IMR-90 (cell line): ENCODE results near the gene ATP2B2. TPM values are rescaled to one million over a fixed set of nuclear protein-coding genes. Genes with fewer than 3 reads are reported as not detected.

Source experiments
- ATAC-seq: fragments of 200-7000 bp; cut with Tn5 transposase; 2 replicates; pipeline ENCODE4 v1.9.1; 2020; ENCODE audit warnings: low read depth, mild to moderate bottlenecking, moderate library complexity
- BruUV-seq: library from RNA; stranded (reverse); fragments of 400-500 nt; replicated peaks from 2 replicates; lab custom pipeline; 2021; lab: Mats Ljungman, UMichigan
- CTCF ChIA-PET: fragments of 300-600 bp; formaldehyde crosslinking; extraction: SDS; loops from one replicate; lab custom pipeline; 2021; ENCODE audit warnings: antibody characterized with exemption; lab: Yijun Ruan, JAX
- POLR2A ChIA-PET: fragments of 300-600 bp; sonication (Branson Sonifier 250); formaldehyde crosslinking; loops from one replicate; lab custom pipeline; 2022; ENCODE audit warnings: antibody characterized with exemption; ENCODE audit not compliant: unreplicated experiment; lab: Charles Lee
- DNase-seq: peaks from one replicate; pipeline ENCODE4 v3.0.0; 2013
- H2AFZ ChIP-seq: replicated peaks from 2 replicates; pipeline ENCODE3; 2013; ENCODE audit warnings: low read length, mild to moderate bottlenecking; ENCODE audit not compliant: poor library complexity
- H2AK5ac ChIP-seq: 2 replicates; pipeline ENCODE4 v1.6.1; 2013; ENCODE audit warnings: low read depth, low read length, inconsistent platforms
- H2AK9ac ChIP-seq: replicated peaks from 2 replicates; pipeline ENCODE3; 2013; ENCODE audit warnings: mild to moderate bottlenecking, low read depth, low read length, moderate library complexity; ENCODE audit not compliant: poor library complexity
- H2BK120ac ChIP-seq: 2 replicates; pipeline ENCODE4 v1.6.1; 2013; ENCODE audit warnings: low read depth, low read length, inconsistent platforms
- H2BK15ac ChIP-seq: 3 replicates; pipeline ENCODE4 v1.6.1; 2013; ENCODE audit warnings: low read depth, low read length, inconsistent platforms
- H2BK20ac ChIP-seq: 2 replicates; pipeline ENCODE4 v1.6.1; 2013; ENCODE audit warnings: low read depth, mild to moderate bottlenecking, inconsistent platforms, low read length, moderate library complexity
- H2BK5ac ChIP-seq: 2 replicates; pipeline ENCODE4 v1.6.1; 2013; ENCODE audit warnings: mild to moderate bottlenecking, low read depth, low read length, inconsistent platforms; ENCODE audit not compliant: poor library complexity, severe bottlenecking
- H3K14ac ChIP-seq: replicated peaks from 2 replicates; pipeline ENCODE4 v1.6.1; 2013; ENCODE audit warnings: low read depth, low read length, inconsistent platforms
- H3K18ac ChIP-seq: 2 replicates; pipeline ENCODE4 v1.6.1; 2013; ENCODE audit warnings: low read depth, low read length, control low read depth
- H3K23ac ChIP-seq: 2 replicates; pipeline ENCODE4 v1.6.1; 2013; ENCODE audit warnings: low read depth, low read length, inconsistent platforms
- H3K27ac ChIP-seq: 2 replicates; pipeline ENCODE4 v1.5.1; 2013; ENCODE audit warnings: mild to moderate bottlenecking, control low read depth, low read length; ENCODE audit not compliant: insufficient read depth
- H3K27me3 ChIP-seq: 2 replicates; pipeline ENCODE4 v1.6.1; 2013; ENCODE audit warnings: low read length; ENCODE audit not compliant: control insufficient read depth, insufficient read depth
- H3K36me3 ChIP-seq: 2 replicates; pipeline ENCODE4 v1.6.1; 2013; ENCODE audit warnings: low read length, mixed read lengths; ENCODE audit not compliant: control insufficient read depth, insufficient read depth
- H3K4ac ChIP-seq: 2 replicates; pipeline ENCODE4 v1.6.1; 2013; ENCODE audit warnings: low read depth, low read length, inconsistent platforms
- H3K4me1 ChIP-seq: 2 replicates; pipeline ENCODE4 v1.6.1; 2013; ENCODE audit warnings: low read length, mixed read lengths; ENCODE audit not compliant: control insufficient read depth, insufficient read depth
- H3K4me2 ChIP-seq: 2 replicates; pipeline ENCODE4 v1.6.1; 2013; ENCODE audit warnings: low read depth, mild to moderate bottlenecking, control low read depth, low read length, moderate library complexity
- H3K4me3 ChIP-seq: 2 replicates; pipeline ENCODE4 v1.5.1; 2013; ENCODE audit warnings: low read depth, mild to moderate bottlenecking, control low read depth, low read length, moderate library complexity; ENCODE audit not compliant: insufficient read depth
- H3K56ac ChIP-seq: 2 replicates; pipeline ENCODE4 v1.6.1; 2013; ENCODE audit warnings: low read length, inconsistent platforms; ENCODE audit not compliant: insufficient read depth; ENCODE audit errors: extremely low read depth
- H3K79me1 ChIP-seq, 2 experiments: 2 replicates each; pipeline ENCODE4 v1.6.1; 2013; ENCODE audit warnings: low read length in 2 of 2, inconsistent platforms in 1 of 2, low read depth in 1 of 2
- H3K9ac ChIP-seq: 2 replicates; pipeline ENCODE4 v1.6.1; 2013; ENCODE audit warnings: low read depth, low read length, control low read depth
- H3K9me1 ChIP-seq: 2 replicates; pipeline ENCODE4 v1.6.1; 2013; ENCODE audit warnings: low read length, inconsistent platforms; ENCODE audit not compliant: insufficient read depth
- H3K9me3 ChIP-seq: 2 replicates; pipeline ENCODE4 v1.6.1; 2013; ENCODE audit warnings: low read length; ENCODE audit not compliant: control insufficient read depth, insufficient read depth
- H4K20me1 ChIP-seq: 2 replicates; pipeline ENCODE4 v1.6.1; 2013; ENCODE audit warnings: low read length, inconsistent platforms; ENCODE audit not compliant: insufficient read depth
- H4K5ac ChIP-seq: 2 replicates; pipeline ENCODE4 v1.6.1; 2013; ENCODE audit warnings: mild to moderate bottlenecking, low read depth, low read length, control low read depth
- H4K8ac ChIP-seq, 2 experiments: 2 replicates each; pipeline ENCODE4 v1.6.1; 2013; ENCODE audit warnings: low read depth in 2 of 2, low read length in 2 of 2, control low read depth in 1 of 2, inconsistent platforms in 1 of 2
- H4K91ac ChIP-seq: 2 replicates; pipeline ENCODE4 v1.6.1; 2013; ENCODE audit warnings: low read depth, low read length, inconsistent platforms; ENCODE audit not compliant: insufficient read depth
- BHLHE40 ChIP-seq: fragments of 150-350 bp; IDR thresholded peaks from 2 replicates; pipeline ENCODE4 v1.6.1; 2016; ENCODE audit warnings: mild to moderate bottlenecking, low read depth, low read length
- CEBPB ChIP-seq: IDR thresholded peaks from 2 replicates; pipeline ENCODE4 v1.6.1; 2012; ENCODE audit warnings: low read depth, low read length, improper control_type of control experiment
- CHD1 ChIP-seq: IDR thresholded peaks from 2 replicates; pipeline ENCODE4 v1.6.1; 2012; ENCODE audit warnings: low read depth, low read length, improper control_type of control experiment
- CTCF ChIP-seq: conservative IDR thresholded peaks from 2 replicates; pipeline ENCODE4 v1.5.1; 2012; ENCODE audit warnings: mild to moderate bottlenecking, low read depth, low read length, improper control_type of control experiment
- ELK1 ChIP-seq: fragments of 150-350 bp; IDR thresholded peaks from 2 replicates; pipeline ENCODE4 v1.6.1; 2016; ENCODE audit warnings: low read depth, mild to moderate bottlenecking, low read length, moderate library complexity, borderline replicate concordance
- FOS ChIP-seq: fragments of 150-350 bp; IDR thresholded peaks from 2 replicates; pipeline ENCODE4 v1.6.1; 2016; ENCODE audit warnings: low read depth, low read length
- MAZ ChIP-seq: IDR thresholded peaks from 2 replicates; pipeline ENCODE4 v1.6.1; 2012; ENCODE audit warnings: low read depth, mild to moderate bottlenecking, low read length, improper control_type of control experiment, moderate library complexity, borderline replicate concordance
- MXI1 ChIP-seq: IDR thresholded peaks from 2 replicates; pipeline ENCODE4 v1.6.1; 2012; ENCODE audit warnings: low read depth, mild to moderate bottlenecking, low read length, moderate library complexity, borderline replicate concordance
- NFE2L2 ChIP-seq: fragments of 150-350 bp; IDR thresholded peaks from 2 replicates; pipeline ENCODE4 v1.6.1; 2016; ENCODE audit warnings: low read depth, mild to moderate bottlenecking, low read length
- POLR2A ChIP-seq: IDR thresholded peaks from 2 replicates; pipeline ENCODE4 v1.6.1; 2012; ENCODE audit warnings: mild to moderate bottlenecking, low read depth, low read length
- RAD21 ChIP-seq: IDR thresholded peaks from 2 replicates; pipeline ENCODE4 v1.6.1; 2012; ENCODE audit warnings: low read length, improper control_type of control experiment
- RCOR1 ChIP-seq: IDR thresholded peaks from 2 replicates; pipeline ENCODE4 v1.6.1; 2012; ENCODE audit warnings: mild to moderate bottlenecking, low read length, improper control_type of control experiment; ENCODE audit not compliant: insufficient replicate concordance
- RFX5 ChIP-seq: IDR thresholded peaks from 2 replicates; pipeline ENCODE4 v1.8.0; 2012; ENCODE audit warnings: low read depth, mild to moderate bottlenecking, low read length, moderate library complexity
- SMC3 ChIP-seq: fragments of 150-350 bp; IDR thresholded peaks from 2 replicates; pipeline ENCODE4 v1.6.1; 2016; ENCODE audit warnings: low read depth, mild to moderate bottlenecking, antibody characterized with exemption, low read length, moderate library complexity
- USF2 ChIP-seq: fragments of 150-350 bp; IDR thresholded peaks from 2 replicates; pipeline ENCODE4 v1.6.1; 2017; ENCODE audit warnings: mild to moderate bottlenecking, antibody characterized with exemption, low read length, low read depth
- WGBS, 2 experiments: methylation state at CpG; one replicate each; pipeline versions ENCODE4 v1.1.5 to v1.1.7; 2013; ENCODE audit warnings: missing lambda C conversion rate in 2 of 2; ENCODE audit not compliant: insufficient read length in 1 of 2; ENCODE audit errors: extremely low coverage in 2 of 2; 5-methylcytosine and 5-hydroxymethylcytosine counted together
- dilution Hi-C: fragments of 300-500 bp; cut with HindIII; formaldehyde crosslinking; loops from one replicate; pipeline ENCODE4 v1.14.3; 2018; ENCODE audit warnings: low sequenced_read_pairs; ENCODE audit not compliant: unreplicated experiment
- in situ Hi-C: fragments of 300-500 bp; cut with MboI; formaldehyde crosslinking; loops from 3 replicates; pipeline ENCODE4 v1.14.3; 2019; ENCODE audit warnings: low sequenced_read_pairs, inconsistent platforms, mixed read lengths
- intact Hi-C: fragments of 100-400 bp; cut with micrococcal nuclease; formaldehyde crosslinking; loops from 2 replicates; pipeline ENCODE4 v1.10.0; 2022
- polyA plus RNA-seq, 3 experiments: library from polyadenylated mRNA; depleted of rRNA; stranded (reverse); fragments of >200 nt; gene quantifications; 2 replicates each; pipeline ENCODE4 v1.2.3, GENCODE V29; 2012; ENCODE audit warnings: low replicate concordance in 1 of 3
- total RNA-seq: library from RNA; depleted of rRNA; stranded (reverse); fragments of >200 nt; gene quantifications from 2 replicates; pipeline ENCODE4 v1.2.3, GENCODE V29; 2012

The ATP2B2 gene
- total and polyA plus RNA-seq, 2 of the 4 experiments (the other 2 are of a cell fraction) = under 0.01 to 0.02 TPM

- Histone ChIP-seq H2BK20ac (no peak overlapping the region), H3K9me1 (peaks cover 3% of the 10 kb centered on the region; the same call in 1 of the 2 replicates), H2BK120ac (no peak overlapping the region), H3K56ac (no peak overlapping the region), H3K4me1 (no peaks in the 10 kb centered on the region), H3K18ac (no peak overlapping the region), H2AK5ac (no peak overlapping the region), H2BK15ac (no peak overlapping the region), H2BK5ac (no peak overlapping the region), H3K14ac (no peak overlapping the region), H3K79me1 (no peaks in the 10 kb centered on the region), H3K4ac (no peak overlapping the region), H3K9ac (no peak overlapping the region), H4K8ac (no peak overlapping the region), H4K5ac (no peak overlapping the region), H2AFZ (no peak overlapping the region), H4K91ac (no peak overlapping the region), H3K27ac (no peak overlapping the region), H4K20me1 (no peaks in the 10 kb centered on the region), H3K27me3 (peaks cover 45% of the 10 kb centered on the region), H3K4me3 (no peak overlapping the region), H3K9me3 (no peaks in the 10 kb centered on the region), H2AK9ac (no peak overlapping the region), H3K23ac (no peak overlapping the region), H3K4me2 (no peak overlapping the region), H3K36me3 (no peaks in the 10 kb centered on the region)
- 80% methylated on average over 1 of the region's 11 CpGs; no CpG with 5 or more reads in 1 of the 2 experiments for WGBS, 2 experiments
- dilution Hi-C loops (no loop called here), in situ Hi-C loops (no loop called here), intact Hi-C loops (no loop called here)
- BruUV-seq = no TSS peak
- ATAC-seq (no peak), DNase-seq (no peak)
- ChIA-PET POLR2A (no interaction called here), CTCF (no interaction called here)
- TF ChIP-seq RCOR1 (no peak), BHLHE40 (no peak), RFX5 (no peak), USF2 (no peak), RAD21 (no peak), MAZ (no peak), CEBPB (no peak), ELK1 (no peak), SMC3 (no peak), FOS (no peak), CHD1 (no peak), CTCF (no peak), NFE2L2 (no peak), POLR2A (no peak), MXI1 (no peak)
Observed at GRCh38 chr3:10336761-10337160, 168.6 kb downstream of the ATP2B2 start.
